Gastrocnemius medialis (tissue), 4 donors: ENCODE measurements around the gene SLC25A21.

Experiments
- POLR2A ChIP-seq, 2 donors: fragments of 450-650 bp; IDR thresholded peaks; one replicate each; pipeline ENCODE4 v1.6.1; 2017; ENCODE audit warnings: antibody characterized with exemption in 2 of 2, mild to moderate bottlenecking in 2 of 2, moderate library complexity in 2 of 2
- TF ChIP-seq, protein P1 (sequence below), 5 experiments: fragments of 450-650 bp in 3 of 5; fragments of 200-600 bp in 2 of 5; sonication (generic) in 2 of 5; IDR thresholded peaks in 4 of 5; conservative IDR thresholded peaks in 1 of 5; 1 replicate in 4 of 5; 2 replicates in 1 of 5; pipeline ENCODE4 v1.5.1; 2016 to 2019; ENCODE audit warnings: antibody characterized with exemption in 5 of 5, mild to moderate bottlenecking in 3 of 5, moderate library complexity in 3 of 5

DNA sequence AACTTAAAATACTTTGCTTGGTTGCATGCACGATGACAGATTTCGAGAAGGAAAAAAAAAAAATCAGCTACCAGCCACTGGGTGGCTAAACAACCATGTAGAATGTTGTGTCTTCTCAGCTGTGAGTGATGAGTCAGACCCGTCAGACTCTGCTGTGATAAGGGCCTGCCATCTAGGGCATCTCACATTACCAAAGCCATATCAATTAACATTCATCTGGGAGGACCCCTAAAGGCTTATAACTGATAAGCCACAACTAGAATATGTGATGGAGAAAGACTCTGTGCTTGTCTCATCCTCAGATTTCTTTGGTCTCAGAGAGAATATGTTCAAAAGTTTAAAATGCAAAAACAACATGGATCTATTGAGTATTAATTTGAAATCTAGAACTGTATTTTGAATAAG lies 399.3 kb downstream of the SLC25A21 start:
- no peak for TF ChIP-seq POLR2A (IDR thresholded peaks at IDR 0.05)
- TF ChIP-seq, protein P1, sequence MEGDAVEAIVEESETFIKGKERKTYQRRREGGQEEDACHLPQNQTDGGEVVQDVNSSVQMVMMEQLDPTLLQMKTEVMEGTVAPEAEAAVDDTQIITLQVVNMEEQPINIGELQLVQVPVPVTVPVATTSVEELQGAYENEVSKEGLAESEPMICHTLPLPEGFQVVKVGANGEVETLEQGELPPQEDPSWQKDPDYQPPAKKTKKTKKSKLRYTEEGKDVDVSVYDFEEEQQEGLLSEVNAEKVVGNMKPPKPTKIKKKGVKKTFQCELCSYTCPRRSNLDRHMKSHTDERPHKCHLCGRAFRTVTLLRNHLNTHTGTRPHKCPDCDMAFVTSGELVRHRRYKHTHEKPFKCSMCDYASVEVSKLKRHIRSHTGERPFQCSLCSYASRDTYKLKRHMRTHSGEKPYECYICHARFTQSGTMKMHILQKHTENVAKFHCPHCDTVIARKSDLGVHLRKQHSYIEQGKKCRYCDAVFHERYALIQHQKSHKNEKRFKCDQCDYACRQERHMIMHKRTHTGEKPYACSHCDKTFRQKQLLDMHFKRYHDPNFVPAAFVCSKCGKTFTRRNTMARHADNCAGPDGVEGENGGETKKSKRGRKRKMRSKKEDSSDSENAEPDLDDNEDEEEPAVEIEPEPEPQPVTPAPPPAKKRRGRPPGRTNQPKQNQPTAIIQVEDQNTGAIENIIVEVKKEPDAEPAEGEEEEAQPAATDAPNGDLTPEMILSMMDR (IDR thresholded peaks at IDR 0.05 in 4 of 5, conservative IDR thresholded peaks at IDR 0.05 in 1 of 5): no peak
